K562 (cell line): ENCODE data around the gene E2F1. TPM values are rescaled to one million over a fixed set of nuclear protein-coding genes. Genes with fewer than 3 reads are reported as not detected.
A peak's percentile ranks its signal among the peaks of the same experiment; 100 is the strongest.

Experiments used
- CBFB ChIP-seq: sonication (generic); formaldehyde crosslinking; IDR thresholded peaks from 2 replicates; pipeline ENCODE4 v1.4.0; 2020; ENCODE audit warnings: mild to moderate bottlenecking, missing genetic modification reagents
- CHD2 ChIP-seq: IDR thresholded peaks from 2 replicates; pipeline ENCODE4 v1.6.1; 2011; ENCODE audit warnings: low read depth, low read length
- CTBP1 ChIP-seq: fragments of 450-650 bp; IDR thresholded peaks from 2 replicates; pipeline ENCODE4 v1.6.1; 2016; ENCODE audit warnings: borderline replicate concordance
- ETV1 ChIP-seq: fragments of 450-650 bp; conservative IDR thresholded peaks from 2 replicates; pipeline ENCODE4 v1.6.1; 2016; ENCODE audit warnings: missing genetic modification characterization, control low read depth, low read depth, missing compliant biosample characterization
- FOS ChIP-seq: IDR thresholded peaks from 3 replicates; pipeline ENCODE4 v1.6.1; 2011; ENCODE audit not compliant: insufficient read length; ENCODE audit errors: extremely low read depth
- FOXK2 ChIP-seq, 2 experiments: fragments of 450-650 bp; IDR thresholded peaks in 1 of 2; conservative IDR thresholded peaks in 1 of 2; 2 replicates each; pipeline ENCODE4 v1.6.1; 2016; ENCODE audit warnings: low read depth in 2 of 2, mild to moderate bottlenecking in 1 of 2
- KLF16 ChIP-seq: IDR thresholded peaks from 2 replicates; pipeline ENCODE4 v1.6.1; 2016; ENCODE audit warnings: antibody characterized with exemption
- LCOR ChIP-seq: sonication (generic); formaldehyde crosslinking; IDR thresholded peaks from 2 replicates; pipeline ENCODE4 v1.8.0; 2022; ENCODE audit warnings: mild to moderate bottlenecking, missing genetic modification reagents
- MBD2 ChIP-seq: sonication (generic); IDR thresholded peaks from 2 replicates; pipeline ENCODE4 v1.6.1; 2016; ENCODE audit warnings: low read depth, borderline replicate concordance
- NEUROD1 ChIP-seq: fragments of 150-350 bp; IDR thresholded peaks from 2 replicates; pipeline ENCODE4 v1.6.1; 2014; ENCODE audit warnings: borderline replicate concordance, low read length, low read depth; ENCODE audit not compliant: partially characterized antibody
- NR4A1 ChIP-seq, 2 experiments: fragments of 250-450 bp in 1 of 2; fragments of 450-650 bp in 1 of 2; sonication (Bioruptor Pico) in 1 of 2; IDR thresholded peaks; 2 replicates each; pipeline versions ENCODE4 v1.4.0 to v1.6.1; 2016 to 2020; ENCODE audit warnings: mild to moderate bottlenecking in 2 of 2, missing compliant biosample characterization in 1 of 2, missing genetic modification characterization in 1 of 2, moderate library complexity in 1 of 2
- RCOR1 ChIP-seq, 2 experiments: IDR thresholded peaks; 2 replicates each; pipeline ENCODE4 v1.6.1; 2012; ENCODE audit warnings: low read depth in 2 of 2, low read length in 2 of 2, borderline replicate concordance in 1 of 2, improper control_type of control experiment in 1 of 2
- RFX1 ChIP-seq: fragments of 450-650 bp; IDR thresholded peaks from 2 replicates; pipeline ENCODE4 v1.6.1; 2016; ENCODE audit warnings: mild to moderate bottlenecking, moderate library complexity
- TAF1 ChIP-seq: IDR thresholded peaks from 2 replicates; pipeline ENCODE4 v1.6.1; 2011; ENCODE audit warnings: mild to moderate bottlenecking, low read length, moderate library complexity; ENCODE audit not compliant: insufficient read depth, control insufficient read depth, severe bottlenecking; ENCODE audit errors: extremely low read depth
- ZFX ChIP-seq: sonication (generic); formaldehyde crosslinking; IDR thresholded peaks from 2 replicates; pipeline ENCODE4 v1.8.0; 2022; ENCODE audit warnings: mild to moderate bottlenecking, missing genetic modification reagents, moderate library complexity
- ZNF589 ChIP-seq: fragments of 200-800 bp; sonication (Bioruptor generic); IDR thresholded peaks from 2 replicates; pipeline ENCODE4 v1.6.1; 2016; ENCODE audit warnings: low read depth, missing genetic modification characterization, missing compliant biosample characterization
- polyA plus RNA-seq, 8 experiments: library from polyadenylated mRNA; depleted of rRNA in 4 of 8; stranded (reverse) in 5 of 8; unstranded in 3 of 8; fragments of >200 nt; fragmentation: Nextera tagmentation in 2 of 8; fragmentation: Illumina TruSeq in 1 of 8; extraction: Ambion mirVana in 2 of 8; extraction: Trizol in 1 of 8; gene quantifications; 2 replicates each; pipeline versions ENCODE4 v1.2.1 to v1.2.3, GENCODE V29; 2011 to 2014; ENCODE audit warnings: inconsistent platforms in 1 of 8, missing spikeins in 1 of 8
- total RNA-seq, 7 experiments: library from RNA; depleted of rRNA in 6 of 7; stranded (reverse); fragments of >200 nt in 6 of 7; fragmentation: Illumina TruSeq in 2 of 7; extraction: Trizol in 2 of 7; gene quantifications; 2 replicates each; pipeline versions ENCODE4 v1.2.1 to v1.2.3, GENCODE V29; 2011 to 2021; ENCODE audit warnings: low replicate concordance in 1 of 7
- TF ChIP-seq, protein P1 (sequence below): fragments of 450-650 bp; IDR thresholded peaks from 2 replicates; pipeline ENCODE4 v1.6.1; 2016; ENCODE audit warnings: borderline replicate concordance
- TF ChIP-seq, protein P2 (sequence below), 3 experiments: fragments of 200-800 bp in 1 of 3; fragments of 250-450 bp in 1 of 3; fragments of 450-650 bp in 1 of 3; sonication (Bioruptor Pico) in 1 of 3; sonication (Bioruptor generic) in 1 of 3; formaldehyde crosslinking in 1 of 3; IDR thresholded peaks; 2 replicates each; pipeline versions ENCODE4 v1.6.1 to v1.8.0; 2016 to 2022; ENCODE audit warnings: mild to moderate bottlenecking in 2 of 3, missing genetic modification characterization in 2 of 3, missing compliant biosample characterization in 1 of 3, moderate library complexity in 1 of 3
- TF ChIP-seq, protein P3 (sequence below): fragments of 450-650 bp; IDR thresholded peaks from 2 replicates; pipeline ENCODE4 v1.6.1; 2016

Gene E2F1
- total and polyA plus RNA-seq, 9 of the 15 experiments (the other 6 are each of a cell fraction or from before 2014, with no cell fraction given), result 0.14 to 30.6 (median 13.1) TPM

DNA sequence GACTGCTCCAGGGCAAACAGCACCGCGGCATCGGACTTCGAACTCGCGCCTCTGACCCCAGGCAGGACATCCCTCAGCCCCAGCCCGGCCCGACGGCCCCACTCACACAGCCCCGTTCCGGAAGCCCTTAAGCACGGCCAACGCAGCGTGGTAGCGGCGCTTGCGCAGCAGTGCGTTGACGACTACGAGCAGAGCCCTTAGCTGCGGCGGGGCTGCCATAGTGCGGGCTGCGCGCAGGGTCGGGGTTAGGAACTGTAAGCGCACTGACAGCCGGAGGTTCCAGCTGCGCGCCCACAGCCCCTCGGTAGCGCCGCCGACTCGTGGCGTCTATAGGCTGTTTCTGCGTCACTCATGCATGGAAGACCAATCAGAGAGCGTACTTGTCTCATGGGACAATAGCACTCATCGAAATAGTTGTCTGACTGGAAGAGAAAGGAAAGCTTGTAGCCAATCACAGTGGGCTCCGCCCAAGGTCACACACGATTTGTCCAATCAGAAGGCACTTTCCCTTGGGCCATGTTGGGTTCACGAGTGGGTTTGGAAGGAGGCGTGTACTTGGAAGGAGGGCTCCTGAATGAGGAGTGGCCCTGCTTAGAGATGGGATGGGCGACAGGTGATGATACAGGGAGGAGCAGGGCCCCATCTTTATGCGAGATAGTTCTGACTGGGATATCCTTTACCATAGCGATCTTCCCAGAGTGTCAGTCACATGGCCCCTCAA, 34.0 kb upstream of the E2F1 start, which contains the start of gene PXMP4 (continued):
- no peak for TF ChIP-seq NR4A1 (CRISPR knock-in tag; IDR thresholded peaks at IDR 0.05)
- TF ChIP-seq NR4A1 (tag; IDR thresholded peaks at IDR 0.05), result peak; percentile 60; the same call in 1 of the 2 replicates
- no peak for TF ChIP-seq ETV1 (tag)
- TF ChIP-seq, protein P1, sequence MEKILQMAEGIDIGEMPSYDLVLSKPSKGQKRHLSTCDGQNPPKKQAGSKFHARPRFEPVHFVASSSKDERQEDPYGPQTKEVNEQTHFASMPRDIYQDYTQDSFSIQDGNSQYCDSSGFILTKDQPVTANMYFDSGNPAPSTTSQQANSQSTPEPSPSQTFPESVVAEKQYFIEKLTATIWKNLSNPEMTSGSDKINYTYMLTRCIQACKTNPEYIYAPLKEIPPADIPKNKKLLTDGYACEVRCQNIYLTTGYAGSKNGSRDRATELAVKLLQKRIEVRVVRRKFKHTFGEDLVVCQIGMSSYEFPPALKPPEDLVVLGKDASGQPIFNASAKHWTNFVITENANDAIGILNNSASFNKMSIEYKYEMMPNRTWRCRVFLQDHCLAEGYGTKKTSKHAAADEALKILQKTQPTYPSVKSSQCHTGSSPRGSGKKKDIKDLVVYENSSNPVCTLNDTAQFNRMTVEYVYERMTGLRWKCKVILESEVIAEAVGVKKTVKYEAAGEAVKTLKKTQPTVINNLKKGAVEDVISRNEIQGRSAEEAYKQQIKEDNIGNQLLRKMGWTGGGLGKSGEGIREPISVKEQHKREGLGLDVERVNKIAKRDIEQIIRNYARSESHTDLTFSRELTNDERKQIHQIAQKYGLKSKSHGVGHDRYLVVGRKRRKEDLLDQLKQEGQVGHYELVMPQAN, result peak; percentile 87
- TF ChIP-seq MBD2, result peak; percentile 99
- TF ChIP-seq LCOR (CRISPR knock-in tag), result 0 out of 2 replicates have a peak, but pooled peaks have one; percentile 35
- TF ChIP-seq FOXK2 (conservative IDR thresholded peaks at IDR 0.05 in 1 of 2, IDR thresholded peaks at IDR 0.05 in 1 of 2; ENCODE audit: low read depth in 2 of 2), result peak; percentile 69 to 80; a peak in 3 of 4 replicates
- TF ChIP-seq FOS, result peak; percentile 99
- peak; percentile 98 for TF ChIP-seq NEUROD1
- TF ChIP-seq, protein P2, sequence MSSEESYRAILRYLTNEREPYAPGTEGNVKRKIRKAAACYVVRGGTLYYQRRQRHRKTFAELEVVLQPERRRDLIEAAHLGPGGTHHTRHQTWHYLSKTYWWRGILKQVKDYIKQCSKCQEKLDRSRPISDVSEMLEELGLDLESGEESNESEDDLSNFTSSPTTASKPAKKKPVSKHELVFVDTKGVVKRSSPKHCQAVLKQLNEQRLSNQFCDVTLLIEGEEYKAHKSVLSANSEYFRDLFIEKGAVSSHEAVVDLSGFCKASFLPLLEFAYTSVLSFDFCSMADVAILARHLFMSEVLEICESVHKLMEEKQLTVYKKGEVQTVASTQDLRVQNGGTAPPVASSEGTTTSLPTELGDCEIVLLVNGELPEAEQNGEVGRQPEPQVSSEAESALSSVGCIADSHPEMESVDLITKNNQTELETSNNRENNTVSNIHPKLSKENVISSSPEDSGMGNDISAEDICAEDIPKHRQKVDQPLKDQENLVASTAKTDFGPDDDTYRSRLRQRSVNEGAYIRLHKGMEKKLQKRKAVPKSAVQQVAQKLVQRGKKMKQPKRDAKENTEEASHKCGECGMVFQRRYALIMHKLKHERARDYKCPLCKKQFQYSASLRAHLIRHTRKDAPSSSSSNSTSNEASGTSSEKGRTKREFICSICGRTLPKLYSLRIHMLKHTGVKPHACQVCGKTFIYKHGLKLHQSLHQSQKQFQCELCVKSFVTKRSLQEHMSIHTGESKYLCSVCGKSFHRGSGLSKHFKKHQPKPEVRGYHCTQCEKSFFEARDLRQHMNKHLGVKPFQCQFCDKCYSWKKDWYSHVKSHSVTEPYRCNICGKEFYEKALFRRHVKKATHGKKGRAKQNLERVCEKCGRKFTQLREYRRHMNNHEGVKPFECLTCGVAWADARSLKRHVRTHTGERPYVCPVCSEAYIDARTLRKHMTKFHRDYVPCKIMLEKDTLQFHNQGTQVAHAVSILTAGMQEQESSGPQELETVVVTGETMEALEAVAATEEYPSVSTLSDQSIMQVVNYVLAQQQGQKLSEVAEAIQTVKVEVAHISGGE (CRISPR knock-in tag; IDR thresholded peaks at IDR 0.05), result peak in 1 of 3 experiments; percentile 67; a peak in 1 of 6 replicates
- TF ChIP-seq ZNF589 (CRISPR knock-in tag), result peak; percentile 75
- TF ChIP-seq KLF16, result no peak
- TF ChIP-seq, protein P3, sequence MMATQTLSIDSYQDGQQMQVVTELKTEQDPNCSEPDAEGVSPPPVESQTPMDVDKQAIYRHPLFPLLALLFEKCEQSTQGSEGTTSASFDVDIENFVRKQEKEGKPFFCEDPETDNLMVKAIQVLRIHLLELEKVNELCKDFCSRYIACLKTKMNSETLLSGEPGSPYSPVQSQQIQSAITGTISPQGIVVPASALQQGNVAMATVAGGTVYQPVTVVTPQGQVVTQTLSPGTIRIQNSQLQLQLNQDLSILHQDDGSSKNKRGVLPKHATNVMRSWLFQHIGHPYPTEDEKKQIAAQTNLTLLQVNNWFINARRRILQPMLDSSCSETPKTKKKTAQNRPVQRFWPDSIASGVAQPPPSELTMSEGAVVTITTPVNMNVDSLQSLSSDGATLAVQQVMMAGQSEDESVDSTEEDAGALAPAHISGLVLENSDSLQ, result peak; percentile 100
- TF ChIP-seq RFX1, result no peak; the same call in 1 of the 2 replicates
- TF ChIP-seq RCOR1 (IDR thresholded peaks at IDR 0.05; ENCODE audit: borderline replicate concordance in 1 of 2, low read depth in 2 of 2, low read length in 2 of 2), result peak in 1 of 2 experiments; percentile 20; a peak in 1 of 4 replicates
- peak; percentile 21 for TF ChIP-seq TAF1
- TF ChIP-seq CBFB (CRISPR knock-in tag), result 0 out of 2 replicates have a peak, but pooled peaks have one; percentile 34
- TF ChIP-seq CHD2, result peak; percentile 90
- peak; percentile 41; the same call in 1 of the 2 replicates for TF ChIP-seq CTBP1
- peak; percentile 42; the same call in 1 of the 2 replicates for TF ChIP-seq ZFX (CRISPR knock-in tag)
